Natural killer cell (primary cell): ENCODE measurements around the gene MECP2. TPM values are rescaled to one million over a fixed set of nuclear protein-coding genes. Genes with fewer than 3 reads are reported as not detected.

ENCODE experiments used
- ATAC-seq, 3 donors: fragments of 150-1000 bp in 2 of 3; fragments of 200-7000 bp in 1 of 3; cut with Tn5 transposase; 1 replicate in 1 of 3; 2 replicates in 2 of 3; pipeline ENCODE4 v1.10.0; 2021; ENCODE audit warnings: mild to moderate bottlenecking in 2 of 3, moderate library complexity in 2 of 3
- DNase-seq, 2 donors: peaks; one replicate each; pipeline versions ENCODE4 v3.0.0 to v3.0.0-alpha.2; 2013 to 2021; ENCODE audit warnings: mixed read lengths in 1 of 2
- H3K27ac ChIP-seq: one replicate; pipeline ENCODE4 v1.5.1; 2013; ENCODE audit warnings: mild to moderate bottlenecking, low read length
- H3K27me3 ChIP-seq: one replicate; pipeline ENCODE4 v1.6.1; 2013; ENCODE audit warnings: low read length; ENCODE audit not compliant: control insufficient read depth, insufficient read depth
- H3K36me3 ChIP-seq: one replicate; pipeline ENCODE4 v1.6.1; 2013; ENCODE audit warnings: low read length; ENCODE audit not compliant: control insufficient read depth, insufficient read depth
- H3K4me1 ChIP-seq: one replicate; pipeline ENCODE4 v1.6.1; 2013; ENCODE audit warnings: low read length; ENCODE audit not compliant: control insufficient read depth, insufficient read depth
- H3K4me3 ChIP-seq: one replicate; pipeline ENCODE4 v1.5.1; 2013; ENCODE audit warnings: low read length
- H3K9me3 ChIP-seq: one replicate; pipeline ENCODE4 v1.6.1; 2013; ENCODE audit warnings: low read length; ENCODE audit not compliant: control insufficient read depth, insufficient read depth
- H3K27ac Mint-ChIP-seq, 2 donors: one replicate each; pipeline ENCODE4 v1.8.0; 2022; ENCODE audit warnings: mild to moderate bottlenecking in 2 of 2, mixed read lengths in 2 of 2, moderate library complexity in 1 of 2
- H3K27me3 Mint-ChIP-seq, 2 donors: one replicate each; pipeline ENCODE4 v1.8.0; 2022; ENCODE audit warnings: low read depth in 2 of 2, mixed read lengths in 2 of 2
- H3K36me3 Mint-ChIP-seq: one replicate; pipeline ENCODE4 v1.8.0; 2022; ENCODE audit warnings: mixed read lengths
- H3K4me1 Mint-ChIP-seq, 2 donors: one replicate each; pipeline ENCODE4 v1.8.0; 2022; ENCODE audit warnings: mixed read lengths in 2 of 2
- H3K4me3 Mint-ChIP-seq: one replicate; pipeline ENCODE4 v1.8.0; 2022; ENCODE audit warnings: mild to moderate bottlenecking, moderate library complexity, mixed read lengths
- H3K9me3 Mint-ChIP-seq, 2 donors: one replicate each; pipeline ENCODE4 v1.8.0; 2022; ENCODE audit warnings: mixed read lengths in 2 of 2
- WGBS: methylation state at CpG from one replicate; pipeline ENCODE4 v1.1.7; 2013; ENCODE audit warnings: missing lambda C conversion rate; ENCODE audit not compliant: insufficient coverage; 5-methylcytosine and 5-hydroxymethylcytosine counted together
- intact Hi-C: fragments of 100-400 bp; cut with micrococcal nuclease; formaldehyde crosslinking; loops from one replicate; pipeline ENCODE4 v1.14.2; 2022
- total RNA-seq, 4 donors: library from RNA; stranded (reverse); fragments of 120-200 nt in 1 of 4; gene quantifications; one replicate each; pipeline versions ENCODE4 v1.2.3 to v1.2.4, GENCODE V29; 2013 to 2022
- TF ChIP-seq, protein P1 (sequence below): fragments of 200-600 bp; IDR thresholded peaks from one replicate; pipeline ENCODE4 v1.8.0; 2022; ENCODE audit warnings: antibody characterized with exemption

The MECP2 gene
- total RNA-seq, 3 donors from 2014 or later (not counting 1 experiment from before 2014, with no cell fraction given) = 177 to 198 (median 182) TPM

DNA sequence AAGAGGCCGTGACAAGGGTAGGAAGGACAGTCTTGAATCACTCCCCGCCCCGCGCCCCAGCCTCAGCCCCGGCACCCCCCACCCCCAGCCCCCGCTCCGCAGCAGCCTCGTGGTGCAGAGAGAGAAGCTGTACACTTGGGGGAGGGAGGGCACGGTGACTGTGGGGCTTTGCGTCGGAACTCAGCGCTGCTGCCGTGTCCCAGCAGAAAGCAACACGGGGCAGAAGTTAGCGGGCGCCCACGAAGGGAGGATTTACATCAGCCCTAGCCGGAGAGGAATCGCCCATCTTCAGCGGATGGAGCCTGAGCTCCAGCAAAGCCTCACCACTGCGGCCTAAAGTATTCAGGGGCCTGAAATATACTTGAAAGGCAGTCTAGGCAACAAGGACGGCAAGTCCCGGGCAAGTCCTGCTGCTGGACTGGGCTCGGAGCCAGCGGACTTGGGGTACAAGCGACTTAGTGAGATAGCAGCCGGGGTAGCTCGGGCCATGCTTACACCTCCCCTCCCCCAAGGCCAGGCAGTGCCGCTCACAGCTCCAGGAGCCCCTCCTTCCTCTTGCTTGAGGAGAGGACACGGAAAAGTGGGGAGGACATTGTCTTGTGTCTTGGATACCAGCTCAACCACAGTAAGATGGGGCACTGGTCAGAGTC is 28.0 kb upstream of the MECP2 start:
- peak in 1 of 2 donors; percentile 19 for DNase-seq
- Mint-ChIP-seq H3K36me3 (no peaks in the 10 kb centered on the region), H3K27ac (no peak overlapping the region), H3K27me3 (no peaks in the 10 kb centered on the region), H3K9me3 (no peaks in the 10 kb centered on the region), H3K4me3 (no peak overlapping the region), H3K4me1 (peaks cover 20 to 31% of the 10 kb centered on the region in 2 donors)
- Histone ChIP-seq H3K9me3 (no peaks in the 10 kb centered on the region), H3K4me1 (peaks cover 37% of the 10 kb centered on the region), H3K27ac (no peak overlapping the region), H3K4me3 (no peak overlapping the region), H3K27me3 (no peaks in the 10 kb centered on the region), H3K36me3 (no peaks in the 10 kb centered on the region)
- TF ChIP-seq, protein P1, sequence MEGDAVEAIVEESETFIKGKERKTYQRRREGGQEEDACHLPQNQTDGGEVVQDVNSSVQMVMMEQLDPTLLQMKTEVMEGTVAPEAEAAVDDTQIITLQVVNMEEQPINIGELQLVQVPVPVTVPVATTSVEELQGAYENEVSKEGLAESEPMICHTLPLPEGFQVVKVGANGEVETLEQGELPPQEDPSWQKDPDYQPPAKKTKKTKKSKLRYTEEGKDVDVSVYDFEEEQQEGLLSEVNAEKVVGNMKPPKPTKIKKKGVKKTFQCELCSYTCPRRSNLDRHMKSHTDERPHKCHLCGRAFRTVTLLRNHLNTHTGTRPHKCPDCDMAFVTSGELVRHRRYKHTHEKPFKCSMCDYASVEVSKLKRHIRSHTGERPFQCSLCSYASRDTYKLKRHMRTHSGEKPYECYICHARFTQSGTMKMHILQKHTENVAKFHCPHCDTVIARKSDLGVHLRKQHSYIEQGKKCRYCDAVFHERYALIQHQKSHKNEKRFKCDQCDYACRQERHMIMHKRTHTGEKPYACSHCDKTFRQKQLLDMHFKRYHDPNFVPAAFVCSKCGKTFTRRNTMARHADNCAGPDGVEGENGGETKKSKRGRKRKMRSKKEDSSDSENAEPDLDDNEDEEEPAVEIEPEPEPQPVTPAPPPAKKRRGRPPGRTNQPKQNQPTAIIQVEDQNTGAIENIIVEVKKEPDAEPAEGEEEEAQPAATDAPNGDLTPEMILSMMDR = no peak
- intact Hi-C loops = no loop called here
- WGBS = 62% methylated on average over 16 of the region's 30 CpGs
- peak in 2 of 3 donors; percentile 46 to 51 for ATAC-seq

DNA sequence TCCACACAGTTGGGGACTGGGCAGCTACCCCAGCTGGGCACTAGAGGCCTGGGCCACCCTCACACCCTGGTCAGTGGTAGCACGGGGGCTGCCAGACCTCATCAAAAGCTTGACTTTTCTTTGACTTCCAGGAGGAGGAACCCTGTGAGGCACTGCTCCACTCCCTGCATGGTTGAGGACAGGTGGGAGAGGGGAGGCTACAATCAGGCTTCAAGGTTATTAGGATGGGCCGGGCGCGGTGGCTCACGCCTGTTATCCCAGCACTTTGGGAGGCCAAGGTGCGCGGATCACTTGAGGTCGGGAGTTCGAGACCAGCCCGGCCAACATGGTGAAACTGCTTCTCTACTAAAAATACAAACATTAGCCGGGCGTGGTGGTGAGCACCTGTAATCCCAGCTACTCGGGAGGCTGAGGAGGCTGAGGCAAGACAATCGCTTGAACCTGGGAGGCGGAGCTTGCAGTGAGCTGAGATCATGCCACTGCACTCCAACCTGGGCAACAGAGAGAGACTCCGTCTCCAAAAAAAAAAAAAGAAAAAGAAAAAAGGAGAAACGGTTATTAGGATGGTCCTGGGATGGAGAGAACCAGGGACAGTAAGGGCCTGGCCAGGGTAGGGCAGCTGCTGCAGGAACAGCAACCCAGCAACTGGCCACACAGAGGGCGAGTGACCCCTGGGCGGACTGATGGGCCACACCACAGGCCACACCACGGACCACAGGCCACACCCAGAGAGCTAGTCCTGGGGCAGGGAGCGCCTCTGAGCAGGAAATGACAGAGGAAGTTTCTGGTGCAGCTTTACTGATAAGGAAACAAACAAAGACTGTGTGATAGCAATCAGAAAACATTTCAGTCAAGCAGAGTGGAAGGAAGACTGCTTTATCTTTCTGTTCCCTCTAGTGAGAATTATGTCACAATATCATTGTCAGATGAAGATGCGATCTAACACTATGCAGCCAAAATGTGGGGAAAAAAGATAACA is 26.0 kb upstream of the MECP2 start:
- TF ChIP-seq, protein P1 = no peak
- H3K4me1 ChIP-seq = peaks cover 37% of the 10 kb centered on the region
- Mint-ChIP-seq H3K36me3 (no peaks in the 10 kb centered on the region), H3K4me1 (peaks cover 20 to 31% of the 10 kb centered on the region in 2 donors), H3K27me3 (no peaks in the 10 kb centered on the region), H3K9me3 (no peaks in the 10 kb centered on the region), H3K4me3 (peak overlapping the region; percentile 40), H3K27ac (peak overlapping the region; percentile 33 to 84)
- no peaks in the 10 kb centered on the region for H3K27me3 ChIP-seq
- DNase-seq (peak in 1 of 2 donors; percentile 64), ATAC-seq (peak; percentile 76 to 95 (median 80))
- intact Hi-C loops = no loop called here
- no peaks in the 10 kb centered on the region for H3K9me3 ChIP-seq
- H3K27ac ChIP-seq = peak overlapping the region; percentile 14
- WGBS = 65% methylated on average over 19 of the region's 22 CpGs
- H3K4me3 ChIP-seq = no peak overlapping the region
- H3K36me3 ChIP-seq = no peaks in the 10 kb centered on the region

DNA sequence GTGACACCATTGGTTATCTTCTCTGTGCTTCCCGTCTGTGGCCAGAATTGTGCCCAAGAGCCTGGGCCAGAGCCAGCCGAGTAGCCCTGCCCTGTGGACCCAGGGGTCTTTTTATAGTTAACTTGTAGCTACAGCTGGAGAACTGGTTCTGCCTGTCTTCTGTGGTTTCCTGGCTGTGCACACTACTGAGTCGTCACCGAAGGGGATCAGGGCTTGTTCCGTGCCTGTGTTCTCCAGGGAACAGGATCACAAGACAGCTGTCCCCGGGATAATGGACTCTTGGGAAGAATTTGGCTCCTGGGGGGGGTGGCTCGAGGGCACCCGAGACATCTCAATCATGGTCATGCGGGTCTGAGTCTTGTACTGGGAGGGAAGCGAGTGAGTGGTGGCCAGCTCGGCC is 24.4 kb upstream of the MECP2 start:
- H3K27ac ChIP-seq = no peak overlapping the region
- no peaks in the 10 kb centered on the region for H3K27me3 Mint-ChIP-seq
- no peaks in the 10 kb centered on the region for H3K36me3 Mint-ChIP-seq
- DNase-seq (no peak), ATAC-seq (no peak)
- H3K4me1 Mint-ChIP-seq = peaks cover 20 to 31% of the 10 kb centered on the region in 2 donors
- peak overlapping the region in 1 of 2 donors; percentile 67 for H3K27ac Mint-ChIP-seq
- no peak overlapping the region for H3K4me3 ChIP-seq
- intact Hi-C loops = no loop called here
- TF ChIP-seq, protein P1 = no peak
- 67% methylated on average over 11 of the region's 11 CpGs for WGBS
- H3K36me3 ChIP-seq = no peaks in the 10 kb centered on the region
- H3K9me3 ChIP-seq = no peaks in the 10 kb centered on the region
- no peak overlapping the region for H3K4me3 Mint-ChIP-seq
- H3K9me3 Mint-ChIP-seq = no peaks in the 10 kb centered on the region
- H3K4me1 ChIP-seq = peaks cover 37% of the 10 kb centered on the region
- no peaks in the 10 kb centered on the region for H3K27me3 ChIP-seq
